Measurements from ENCODE around the gene PXMP2. TPM values are rescaled to one million over a fixed set of nuclear protein-coding genes. Genes with fewer than 3 reads are reported as not detected.
A peak's percentile ranks its signal among the peaks of the same experiment; 100 is the strongest.

Gene PXMP2
- total RNA-seq, 1 experiment from 2014 or later: 17.8 TPM

DNA sequence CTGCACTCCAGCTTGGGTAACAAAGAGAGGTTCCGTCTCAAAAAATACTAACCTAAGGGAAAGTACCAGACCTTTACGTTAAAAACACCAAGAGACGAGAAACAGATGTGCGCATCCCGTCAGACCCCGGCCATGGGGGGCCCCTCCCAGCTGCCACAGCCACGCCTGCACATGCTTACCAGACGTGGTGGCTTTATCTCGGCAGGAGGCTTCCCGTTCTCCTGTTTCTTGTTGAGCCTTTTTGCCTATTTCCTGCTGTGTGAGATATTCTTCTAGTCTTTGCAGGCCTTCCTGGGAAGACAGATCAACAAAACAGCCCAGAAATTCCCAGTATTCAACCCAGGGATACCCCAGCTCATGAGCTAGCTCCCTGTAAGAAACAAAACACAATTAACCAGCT, 46.8 kb downstream of the PXMP2 start:
- Histone ChIP-seq H4K5ac (ENCODE audit: insufficient read length, low read depth, low read length) (no peak overlapping the region), H3K4me1 (ENCODE audit: insufficient read depth, low read length) (no peaks in the 10 kb centered on the region), H2BK5ac (ENCODE audit: insufficient read length, low read length) (no peak overlapping the region), H3K14ac (ENCODE audit: insufficient read depth, low read length) (no peak overlapping the region), H3K23ac (ENCODE audit: insufficient read length, low read depth, low read length) (no peak overlapping the region), H3K18ac (ENCODE audit: insufficient read length, low read depth, low read length) (no peak overlapping the region), H3K23me2 (ENCODE audit: insufficient read length, low read depth, low read length, poor library complexity, severe bottlenecking) (no peaks in the 10 kb centered on the region), H2BK120ac (ENCODE audit: low read depth, low read length, poor library complexity, severe bottlenecking) (no peak overlapping the region), H4K8ac (replicated peaks; ENCODE audit: insufficient read length, low read depth, low read length) (no peak overlapping the region), H3K27ac (ENCODE audit: insufficient read length, low read depth, low read length) (no peak overlapping the region), H2AK5ac (ENCODE audit: insufficient read length, low read length) (no peak overlapping the region), H3K4ac (ENCODE audit: low read depth, low read length) (no peak overlapping the region), H3T11ph (ENCODE audit: low read length) (no peak overlapping the region), H4K91ac (ENCODE audit: insufficient read length, low read depth, low read length) (no peak overlapping the region), H3K79me2 (ENCODE audit: insufficient read depth, low read length) (no peaks in the 10 kb centered on the region), H3K27me3 (ENCODE audit: insufficient read depth, low read length) (no peaks in the 10 kb centered on the region), H3K56ac (ENCODE audit: insufficient read length, low read depth, low read length) (no peak overlapping the region), H3K4me2 (ENCODE audit: insufficient read depth, insufficient read length, low read length) (no peak overlapping the region), H2BK20ac (ENCODE audit: low read depth, low read length, poor library complexity, severe bottlenecking) (no peak overlapping the region), H2BK15ac (ENCODE audit: low read depth, low read length) (no peak overlapping the region), H2AFZ (ENCODE audit: low read length) (no peak overlapping the region), H2BK12ac (ENCODE audit: insufficient read length, low read depth, low read length) (no peak overlapping the region), H3K9ac (ENCODE audit: extremely low read depth, insufficient read length, low read length) (no peak overlapping the region), H4K20me1 (ENCODE audit: control insufficient read depth, insufficient read depth, insufficient read length) (no peaks in the 10 kb centered on the region), H3K79me1 (ENCODE audit: insufficient read depth, low read depth, low read length, poor library complexity, severe bottlenecking) (no peaks in the 10 kb centered on the region), H3K9me3 (ENCODE audit: control insufficient read depth, low read depth, low read length) (no peaks in the 10 kb centered on the region)
- Mint-ChIP-seq H3K4me1 (no peaks in the 10 kb centered on the region), H3K36me3 (ENCODE audit: insufficient read depth in 1 of 3, low read depth in 3 of 3) (peaks cover 72 to 93% (median 92%) of the 10 kb centered on the region in 3 experiments), H3K9me3 (peaks cover 9 to 10% of the 10 kb centered on the region in 2 experiments), H3K27ac (peak overlapping the region in 1 of 3 experiments; percentile 35; a peak in 1 of 7 replicates), H3K4me3 (no peak overlapping the region), H3K27me3 (ENCODE audit: low read depth) (no peaks in the 10 kb centered on the region)
- TF ChIP-seq, protein P1, sequence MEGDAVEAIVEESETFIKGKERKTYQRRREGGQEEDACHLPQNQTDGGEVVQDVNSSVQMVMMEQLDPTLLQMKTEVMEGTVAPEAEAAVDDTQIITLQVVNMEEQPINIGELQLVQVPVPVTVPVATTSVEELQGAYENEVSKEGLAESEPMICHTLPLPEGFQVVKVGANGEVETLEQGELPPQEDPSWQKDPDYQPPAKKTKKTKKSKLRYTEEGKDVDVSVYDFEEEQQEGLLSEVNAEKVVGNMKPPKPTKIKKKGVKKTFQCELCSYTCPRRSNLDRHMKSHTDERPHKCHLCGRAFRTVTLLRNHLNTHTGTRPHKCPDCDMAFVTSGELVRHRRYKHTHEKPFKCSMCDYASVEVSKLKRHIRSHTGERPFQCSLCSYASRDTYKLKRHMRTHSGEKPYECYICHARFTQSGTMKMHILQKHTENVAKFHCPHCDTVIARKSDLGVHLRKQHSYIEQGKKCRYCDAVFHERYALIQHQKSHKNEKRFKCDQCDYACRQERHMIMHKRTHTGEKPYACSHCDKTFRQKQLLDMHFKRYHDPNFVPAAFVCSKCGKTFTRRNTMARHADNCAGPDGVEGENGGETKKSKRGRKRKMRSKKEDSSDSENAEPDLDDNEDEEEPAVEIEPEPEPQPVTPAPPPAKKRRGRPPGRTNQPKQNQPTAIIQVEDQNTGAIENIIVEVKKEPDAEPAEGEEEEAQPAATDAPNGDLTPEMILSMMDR (conservative IDR thresholded peaks at IDR 0.05): no peak
- DNase-seq: no peak
- WGBS (ENCODE audit: extremely low coverage, insufficient read length, low lambda C conversion rate): no CpG with 5 or more reads among the region's 10 CpGs

Data from H9 (cell line).